LNCAP (cell line): Measurements from ENCODE around the gene TUBB.
A peak's percentile ranks its signal among the peaks of the same experiment; 100 is the strongest.

Experiments
- CTCF ChIP-seq: fragments of 450-650 bp; IDR thresholded peaks from 2 replicates; pipeline ENCODE4 v1.5.1; 2017; ENCODE audit warnings: mild to moderate bottlenecking

Gene TUBB

DNA sequence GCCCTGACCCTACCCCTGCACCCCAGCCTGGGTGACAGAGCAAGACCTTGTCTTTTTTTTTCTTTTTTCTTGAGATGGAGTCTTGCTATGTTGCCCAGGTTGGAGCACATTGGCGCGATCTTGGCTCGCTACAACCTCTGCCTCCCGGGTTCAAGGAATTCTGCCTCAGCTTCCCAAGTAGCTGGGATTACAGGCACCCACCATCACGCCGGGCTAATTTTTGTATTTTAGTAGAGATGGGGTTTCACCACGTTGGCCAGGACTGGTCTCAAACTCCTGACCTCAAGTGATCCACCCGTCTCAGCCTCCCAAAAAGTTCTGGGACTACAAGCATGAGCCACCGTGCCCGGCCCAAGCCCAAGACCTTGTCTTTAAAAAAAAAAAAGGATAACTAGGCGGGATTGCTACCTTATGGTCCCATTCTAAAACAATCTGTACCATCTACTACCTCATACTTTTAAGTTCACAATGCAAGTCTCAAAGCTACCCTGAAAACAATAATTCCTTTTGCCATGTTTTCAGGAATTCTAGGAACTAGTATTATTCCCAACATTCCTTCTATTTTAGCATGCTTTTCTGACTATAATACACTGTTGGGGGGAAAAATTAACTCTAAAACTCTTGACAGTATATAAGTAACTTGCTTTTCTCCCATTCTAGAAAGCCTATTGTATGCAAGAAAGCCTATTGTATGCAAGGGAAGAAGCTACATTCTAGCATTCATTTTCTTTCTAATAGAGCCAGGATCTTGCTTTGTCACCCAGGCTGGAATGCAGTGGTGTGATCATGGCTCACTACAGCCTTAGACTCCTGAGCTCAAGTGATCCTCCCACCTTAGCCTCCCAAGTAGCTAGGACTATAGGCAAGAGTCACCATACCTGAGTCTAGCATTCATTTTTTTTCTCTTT lies 6.6 kb downstream of the TUBB start:
- TF ChIP-seq CTCF, result no peak

DNA sequence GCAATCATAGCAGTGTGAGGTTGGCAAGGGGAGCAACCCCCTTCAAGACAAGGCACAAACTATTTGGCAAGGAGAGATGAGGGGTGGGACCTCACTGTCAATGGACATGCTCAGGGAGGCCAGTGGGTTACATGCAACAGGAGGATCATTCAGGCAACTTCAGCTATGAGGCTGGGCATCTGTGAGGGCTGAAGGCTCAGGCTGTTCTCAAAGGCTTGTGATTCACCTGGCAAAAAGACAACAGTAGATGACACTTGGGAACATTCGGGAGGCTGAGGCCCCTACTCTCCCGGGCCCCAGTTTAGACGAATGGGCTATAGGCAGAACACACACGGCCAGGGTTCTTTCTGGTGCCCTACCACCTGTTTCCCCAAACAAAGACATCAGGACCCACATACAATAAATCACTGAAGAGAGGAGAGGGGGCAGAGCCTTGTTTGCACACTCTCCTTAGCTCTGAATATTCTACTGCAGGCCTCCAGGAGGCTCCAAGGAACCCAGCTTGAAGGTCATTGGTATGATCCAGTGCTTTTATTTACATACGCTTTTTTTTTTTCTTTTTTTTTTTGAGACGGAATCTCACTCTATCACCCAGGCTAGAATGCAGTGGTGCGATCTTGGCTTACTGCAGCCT lies 7.9 kb downstream of the TUBB start:
- no peak for TF ChIP-seq CTCF

- peak; percentile 80 for TF ChIP-seq CTCF
Observed at GRCh38 chr6:30730601-30731435, 10.7 kb downstream of the TUBB start.

DNA sequence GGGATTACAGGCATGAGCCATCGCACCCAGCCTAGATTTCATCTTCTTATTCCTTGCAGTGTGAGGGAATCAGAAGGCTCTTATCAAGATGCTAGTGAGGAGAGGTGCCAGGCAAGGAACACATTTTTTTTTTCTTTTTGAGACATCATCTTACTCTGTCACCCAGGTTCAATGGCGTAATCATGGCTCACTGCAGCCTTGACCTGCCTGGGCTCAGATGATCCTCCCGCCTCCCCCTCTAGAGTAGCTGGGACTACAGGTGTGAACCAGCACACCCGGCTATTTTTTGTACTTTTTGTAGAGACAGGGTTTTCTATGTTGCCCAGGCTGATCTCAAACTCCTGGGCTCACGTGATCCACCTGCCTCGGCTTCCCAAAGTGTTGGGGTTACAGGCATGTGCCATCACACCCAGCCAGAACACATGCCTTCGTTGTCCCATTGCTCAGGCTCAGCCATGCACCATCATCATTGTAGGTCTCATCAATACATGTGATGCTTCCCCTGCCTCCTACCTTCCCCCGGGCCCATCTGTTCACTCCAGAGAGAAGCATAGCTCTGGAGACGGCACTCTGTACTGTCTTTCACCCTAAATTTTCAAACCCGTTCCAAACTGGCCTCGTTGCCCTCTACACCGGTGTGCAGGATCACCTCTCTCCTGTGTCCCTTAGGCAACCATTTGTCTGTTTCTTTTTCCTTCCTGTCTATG lies 12.2 kb downstream of the TUBB start:
- no peak for TF ChIP-seq CTCF

GRCh38 chr6:30735668-30736314 lies 15.6 kb downstream of the TUBB start:
- TF ChIP-seq CTCF, result no peak

GRCh38 chr6:30738532-30738931 lies 18.4 kb downstream of the TUBB start:
- TF ChIP-seq CTCF, result no peak

GRCh38 chr6:30740540-30740870 lies 20.4 kb downstream of the TUBB start:
- TF ChIP-seq CTCF, result no peak
